DND-41 (cell line): ENCODE data around the gene SMIM22.

Experiments
- EZH2 ChIP-seq: IDR thresholded peaks from 3 replicates; pipeline ENCODE4 v1.6.1; 2012; ENCODE audit warnings: borderline replicate concordance, low read depth, mild to moderate bottlenecking, moderate library complexity, low read length, inconsistent platforms; ENCODE audit not compliant: severe bottlenecking
- TF ChIP-seq, protein P1 (sequence below): IDR thresholded peaks from 2 replicates; pipeline ENCODE4 v1.5.1; 2012; ENCODE audit warnings: borderline replicate concordance, low read length, moderate library complexity, mild to moderate bottlenecking; ENCODE audit not compliant: poor library complexity, severe bottlenecking; ENCODE audit errors: extremely low read depth

- TF ChIP-seq, protein P1, sequence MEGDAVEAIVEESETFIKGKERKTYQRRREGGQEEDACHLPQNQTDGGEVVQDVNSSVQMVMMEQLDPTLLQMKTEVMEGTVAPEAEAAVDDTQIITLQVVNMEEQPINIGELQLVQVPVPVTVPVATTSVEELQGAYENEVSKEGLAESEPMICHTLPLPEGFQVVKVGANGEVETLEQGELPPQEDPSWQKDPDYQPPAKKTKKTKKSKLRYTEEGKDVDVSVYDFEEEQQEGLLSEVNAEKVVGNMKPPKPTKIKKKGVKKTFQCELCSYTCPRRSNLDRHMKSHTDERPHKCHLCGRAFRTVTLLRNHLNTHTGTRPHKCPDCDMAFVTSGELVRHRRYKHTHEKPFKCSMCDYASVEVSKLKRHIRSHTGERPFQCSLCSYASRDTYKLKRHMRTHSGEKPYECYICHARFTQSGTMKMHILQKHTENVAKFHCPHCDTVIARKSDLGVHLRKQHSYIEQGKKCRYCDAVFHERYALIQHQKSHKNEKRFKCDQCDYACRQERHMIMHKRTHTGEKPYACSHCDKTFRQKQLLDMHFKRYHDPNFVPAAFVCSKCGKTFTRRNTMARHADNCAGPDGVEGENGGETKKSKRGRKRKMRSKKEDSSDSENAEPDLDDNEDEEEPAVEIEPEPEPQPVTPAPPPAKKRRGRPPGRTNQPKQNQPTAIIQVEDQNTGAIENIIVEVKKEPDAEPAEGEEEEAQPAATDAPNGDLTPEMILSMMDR = no peak
- no peak for TF ChIP-seq EZH2
Observed at GRCh38 chr16:4752351-4753100, 42.6 kb upstream of the SMIM22 start.
